Stomach (tissue), 4 donors: ENCODE measurements around the gene DIAPH3.

ENCODE experiments used
- CTCF ChIP-seq, 7 experiments: fragments of 450-650 bp in 4 of 7; fragments of 200-600 bp in 3 of 7; sonication (generic) in 3 of 7; IDR thresholded peaks; one replicate each; pipeline ENCODE4 v1.5.1; 2016 to 2019; ENCODE audit warnings: antibody characterized with exemption in 7 of 7, control low read depth in 2 of 7, mild to moderate bottlenecking in 1 of 7
- POLR2AphosphoS5 ChIP-seq, 3 donors: sonication (generic); formaldehyde crosslinking; IDR thresholded peaks; one replicate each; pipeline ENCODE4 v1.6.1; 2016; ENCODE audit warnings: antibody characterized with exemption in 3 of 3

GRCh38 chr13:59738921-59739320 lies 424.8 kb downstream of the DIAPH3 start:
- no peak for TF ChIP-seq POLR2AphosphoS5 (IDR thresholded peaks at IDR 0.05)
- no peak for TF ChIP-seq CTCF (IDR thresholded peaks at IDR 0.05)
